Measurements from ENCODE around the gene GRB10. TPM values are rescaled to one million over a fixed set of nuclear protein-coding genes. Genes with fewer than 3 reads are reported as not detected.

Gene GRB10
- total RNA-seq, 4 donors from 2014 or later = 8.8 to 55.7 (median 14.3) TPM

- in situ Hi-C loops (cut with MboI; ENCODE audit: low pct_ligation_motif_present in 1 of 4, low pct_unique_long_range_greater_than_20kb in 1 of 4, low sequenced_read_pairs in 3 of 4) = loop anchor here in 3 of 4 donors (25.0 kb wide), 3 partner anchors 106 to 519 kb away; partner anchors contain the start of gene FIGNL1 (in 1 of the 3)
- 79% methylated on average over 16 of the region's 16 CpGs; no CpG with 5 or more reads in 1 of the 2 donors for WGBS, 2 donors (ENCODE audit: low coverage in 1 of 2)
- peak; percentile 19 for DNase-seq
- Histone ChIP-seq H3K36me3 (no peaks in the 10 kb centered on the region), H3K27me3 (no peaks in the 10 kb centered on the region), H3K4me3 (no peak overlapping the region), H3K9me3 (no peaks in the 10 kb centered on the region), H3K4me1 (peaks cover 21 to 58% (median 28%) of the 10 kb centered on the region in 4 donors), H3K27ac (peak overlapping the region; percentile 78 to 83 (median 78))
- TF ChIP-seq CTCF (IDR thresholded peaks at IDR 0.05) = no peak
- no peak for TF ChIP-seq POLR2A (IDR thresholded peaks at IDR 0.05)
- intact Hi-C loops (cut with DNase I; ENCODE audit: low total_unique reads) = no loop called here
These were observed 126.4 kb downstream of the GRB10 start for GRCh38 chr7:50656141-50656895.

GRCh38 chr7:50655490-50655889 lies 127.2 kb downstream of the GRB10 start:
- in situ Hi-C loops (cut with MboI; ENCODE audit: low pct_ligation_motif_present in 1 of 4, low pct_unique_long_range_greater_than_20kb in 1 of 4, low sequenced_read_pairs in 3 of 4) = loop anchor here in 3 of 4 donors (25.0 kb wide), 3 partner anchors 107 to 518 kb away; partner anchors contain the start of gene FIGNL1 (in 1 of the 3)
- 87 to 96% methylated on average over 3 of the region's 3 CpGs for WGBS, 2 donors (ENCODE audit: low coverage in 1 of 2)
- H3K27ac ChIP-seq = peak overlapping the region; percentile 78 to 83 (median 78)
- H3K9me3 ChIP-seq = no peaks in the 10 kb centered on the region
- H3K27me3 ChIP-seq = no peaks in the 10 kb centered on the region
- H3K4me3 ChIP-seq = no peak overlapping the region
- H3K4me1 ChIP-seq = peaks cover 21 to 52% (median 27%) of the 10 kb centered on the region in 4 donors
- H3K36me3 ChIP-seq = no peaks in the 10 kb centered on the region
- intact Hi-C loops (cut with DNase I; ENCODE audit: low total_unique reads) = no loop called here
- DNase-seq = no peak
- TF ChIP-seq POLR2AphosphoS5 (IDR thresholded peaks at IDR 0.05) (no peak), CTCF (IDR thresholded peaks at IDR 0.05) (no peak), POLR2A (IDR thresholded peaks at IDR 0.05) (no peak), EP300 (IDR thresholded peaks at IDR 0.05; ENCODE audit: low read depth) (no peak)

GRCh38 chr7:50655020-50655419 lies 127.7 kb downstream of the GRB10 start:
- in situ Hi-C loops (cut with MboI; ENCODE audit: low pct_ligation_motif_present in 1 of 4, low pct_unique_long_range_greater_than_20kb in 1 of 4, low sequenced_read_pairs in 3 of 4) = loop anchor here in 3 of 4 donors (25.0 kb wide), 3 partner anchors 107 to 518 kb away; partner anchors contain the start of gene FIGNL1 (in 1 of the 3)
- no peaks in the 10 kb centered on the region for H3K9me3 ChIP-seq
- peaks cover 21 to 52% (median 27%) of the 10 kb centered on the region in 4 donors for H3K4me1 ChIP-seq
- intact Hi-C loops (cut with DNase I; ENCODE audit: low total_unique reads) = no loop called here
- 73 to 79% methylated on average over 4 of the region's 4 CpGs for WGBS, 2 donors (ENCODE audit: low coverage in 1 of 2)
- H3K27me3 ChIP-seq = no peaks in the 10 kb centered on the region
- peak overlapping the region; percentile 78 to 83 (median 78) for H3K27ac ChIP-seq
- no peak overlapping the region for H3K4me3 ChIP-seq
- H3K36me3 ChIP-seq = no peaks in the 10 kb centered on the region
- no peak for DNase-seq
- no peak for TF ChIP-seq POLR2AphosphoS5 (IDR thresholded peaks at IDR 0.05)
- TF ChIP-seq CTCF (IDR thresholded peaks at IDR 0.05) = no peak
- TF ChIP-seq POLR2A (IDR thresholded peaks at IDR 0.05) = no peak
- TF ChIP-seq EP300 (IDR thresholded peaks at IDR 0.05; ENCODE audit: low read depth) = no peak

GRCh38 chr7:50653981-50654425 lies 128.7 kb downstream of the GRB10 start:
- peaks cover 21 to 52% (median 27%) of the 10 kb centered on the region in 4 donors for H3K4me1 ChIP-seq
- H3K27ac ChIP-seq = peak overlapping the region; percentile 78 to 83 (median 78)

More at GRCh38 chr7:50653981-50654425, 128.7 kb downstream of the GRB10 start:
- intact Hi-C loops (cut with DNase I; ENCODE audit: low total_unique reads) = no loop called here
- in situ Hi-C loops (cut with MboI; ENCODE audit: low pct_ligation_motif_present in 1 of 4, low pct_unique_long_range_greater_than_20kb in 1 of 4, low sequenced_read_pairs in 3 of 4) = loop anchor here in 3 of 4 donors (25.0 kb wide), 3 partner anchors 108 to 517 kb away; partner anchors contain the start of gene FIGNL1 (in 1 of the 3)
- no peaks in the 10 kb centered on the region for H3K27me3 ChIP-seq
- H3K9me3 ChIP-seq = no peaks in the 10 kb centered on the region
- H3K4me3 ChIP-seq = no peak overlapping the region
- H3K36me3 ChIP-seq = no peaks in the 10 kb centered on the region
- WGBS, 2 donors (ENCODE audit: low coverage in 1 of 2) = 78 to 81% methylated on average over 9 to 10 of the region's 10 CpGs
- TF ChIP-seq CTCF (IDR thresholded peaks at IDR 0.05) (no peak), POLR2AphosphoS5 (IDR thresholded peaks at IDR 0.05) (peak; percentile 62 to 73 (median 66)), POLR2A (IDR thresholded peaks at IDR 0.05) (no peak), EP300 (IDR thresholded peaks at IDR 0.05; ENCODE audit: low read depth) (peak; percentile 52)
- peak; percentile 59 for DNase-seq
